ENCODE measurements around the gene PTDSS2. TPM values are rescaled to one million over a fixed set of nuclear protein-coding genes. Genes with fewer than 3 reads are reported as not detected.

PTDSS2 gene
- total and polyA plus RNA-seq, 10 of the 15 experiments (the other 5 are each of a cell fraction or from before 2014, with no cell fraction given): 0.39 to 21.1 (median 10.8) TPM

DNA sequence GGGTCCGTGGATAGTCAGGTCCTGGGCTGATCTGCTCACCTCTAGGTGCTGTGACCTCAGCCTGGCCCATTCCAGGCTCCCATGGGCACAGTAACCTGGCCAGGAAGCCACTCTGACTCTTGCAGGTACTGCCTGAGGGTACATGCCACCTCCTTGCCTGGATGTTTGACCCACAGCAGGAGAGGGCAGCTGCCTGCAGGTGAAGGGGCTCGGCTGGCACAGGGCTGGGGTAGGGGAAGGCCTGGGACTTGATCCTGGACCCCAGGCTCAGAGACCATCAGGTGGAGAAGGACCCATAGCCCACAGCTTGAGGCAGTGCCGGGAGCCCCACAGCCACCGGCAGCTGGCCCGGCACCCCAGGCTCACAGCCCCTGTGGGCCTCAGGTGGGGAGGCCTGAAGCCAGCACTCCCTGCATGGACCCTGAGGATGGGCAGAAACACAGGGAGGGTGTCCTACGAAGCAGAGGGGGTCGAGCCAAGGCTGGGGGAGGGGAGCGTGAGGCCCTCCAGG is 89.9 kb downstream of the PTDSS2 start:
- ChIA-PET RAD21 (ENCODE audit: unreplicated experiment) (no interaction called here), CTCF (no interaction called here), POLR2A (no interaction called here), SMC1A (ENCODE audit: uncharacterized antibody, unreplicated experiment) (no interaction called here)
- no peak for TF ChIP-seq ZBTB33 (IDR thresholded peaks at IDR 0.05)
- TF ChIP-seq ZSCAN29 (IDR thresholded peaks at IDR 0.05): no peak
- TF ChIP-seq SREBF1 (IDR thresholded peaks at IDR 0.05; ENCODE audit: low read length): no peak
- TF ChIP-seq, protein P1, sequence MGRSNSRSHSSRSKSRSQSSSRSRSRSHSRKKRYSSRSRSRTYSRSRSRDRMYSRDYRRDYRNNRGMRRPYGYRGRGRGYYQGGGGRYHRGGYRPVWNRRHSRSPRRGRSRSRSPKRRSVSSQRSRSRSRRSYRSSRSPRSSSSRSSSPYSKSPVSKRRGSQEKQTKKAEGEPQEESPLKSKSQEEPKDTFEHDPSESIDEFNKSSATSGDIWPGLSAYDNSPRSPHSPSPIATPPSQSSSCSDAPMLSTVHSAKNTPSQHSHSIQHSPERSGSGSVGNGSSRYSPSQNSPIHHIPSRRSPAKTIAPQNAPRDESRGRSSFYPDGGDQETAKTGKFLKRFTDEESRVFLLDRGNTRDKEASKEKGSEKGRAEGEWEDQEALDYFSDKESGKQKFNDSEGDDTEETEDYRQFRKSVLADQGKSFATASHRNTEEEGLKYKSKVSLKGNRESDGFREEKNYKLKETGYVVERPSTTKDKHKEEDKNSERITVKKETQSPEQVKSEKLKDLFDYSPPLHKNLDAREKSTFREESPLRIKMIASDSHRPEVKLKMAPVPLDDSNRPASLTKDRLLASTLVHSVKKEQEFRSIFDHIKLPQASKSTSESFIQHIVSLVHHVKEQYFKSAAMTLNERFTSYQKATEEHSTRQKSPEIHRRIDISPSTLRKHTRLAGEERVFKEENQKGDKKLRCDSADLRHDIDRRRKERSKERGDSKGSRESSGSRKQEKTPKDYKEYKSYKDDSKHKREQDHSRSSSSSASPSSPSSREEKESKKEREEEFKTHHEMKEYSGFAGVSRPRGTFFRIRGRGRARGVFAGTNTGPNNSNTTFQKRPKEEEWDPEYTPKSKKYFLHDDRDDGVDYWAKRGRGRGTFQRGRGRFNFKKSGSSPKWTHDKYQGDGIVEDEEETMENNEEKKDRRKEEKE (IDR thresholded peaks at IDR 0.05): no peak
- H3K27ac ChIP-seq (ENCODE audit: control insufficient read depth, insufficient read depth): no peak overlapping the region
- no peaks in the 10 kb centered on the region for H3K27me3 ChIP-seq (replicated peaks in 1 of 2; ENCODE audit: control insufficient read depth in 2 of 2, insufficient read depth in 2 of 2, low read length in 1 of 2)
- no peak for FAIRE-seq
- BruUV-seq (replicated peaks): no TSS peak
- H3K4me3 ChIP-seq: no peak overlapping the region
- WGBS (ENCODE audit: insufficient coverage, insufficient replicate concordance, low lambda C conversion rate, missing lambda C conversion rate): 56% methylated on average over 8 of the region's 8 CpGs
- no peaks in the 10 kb centered on the region for H3K79me2 ChIP-seq (ENCODE audit: control insufficient read depth, insufficient read depth, low read length)
- peaks cover 4% of the 10 kb centered on the region; the same call in 1 of the 2 replicates for H4K20me1 ChIP-seq (ENCODE audit: control insufficient read depth, insufficient read depth)
- H3K9ac ChIP-seq (ENCODE audit: control insufficient read depth, insufficient read depth, low read length): no peak overlapping the region
- no peak for DNase-seq (ENCODE audit: low read depth, low spot score)
- in situ Hi-C loops (cut with MboI): no loop called here
- H3K9me3 ChIP-seq (replicated peaks; ENCODE audit: control insufficient read depth, insufficient read depth, low read length): no peaks in the 10 kb centered on the region
- ATAC-seq: no peak
- H3K36me3 ChIP-seq (ENCODE audit: control insufficient read depth in 2 of 2, insufficient read depth in 2 of 2, low read length in 1 of 2): no peaks in the 10 kb centered on the region
- H3K4me2 ChIP-seq (ENCODE audit: control insufficient read depth, insufficient read depth): no peak overlapping the region
- H3K4me1 ChIP-seq (ENCODE audit: control insufficient read depth, insufficient read depth, low read length): peaks cover 20% of the 10 kb centered on the region
- H2AFZ ChIP-seq (ENCODE audit: control insufficient read depth, low read depth, low read length): no peak overlapping the region
- intact Hi-C loops (cut with micrococcal nuclease; ENCODE audit: unreplicated experiment): no loop called here

Small RNAs within 50 kb of the gene (small RNA-seq; reads per million reads assigned to genes)
- gene RN7SL838P: not detected

Other genes with a start within 250 kb of the PTDSS2 start
Only the 7 nearest of the 26 such genes appear.
- 0.06 and 1.4 TPM in 2 replicates for gene B4GALNT4, start 80.8 kb upstream of the PTDSS2 start, total RNA-seq (2014; rRNA removed)
- 0.18 TPM in 1 of 2 replicates, not detected in the other for gene B4GALNT4, start 80.8 kb upstream of the PTDSS2 start, total RNA-seq (2014; rRNA removed; fragmentation: Illumina TruSeq; extraction: Trizol)
- 0.29 and 0.74 TPM in 2 replicates for gene B4GALNT4, start 80.8 kb upstream of the PTDSS2 start, total RNA-seq (2021)
- gene B4GALNT4, start 80.8 kb upstream of the PTDSS2 start, polyA plus RNA-seq (2011; rRNA removed): not detected in 2 replicates
- 0.04 TPM in 1 of 2 replicates, not detected in the other for gene B4GALNT4, start 80.8 kb upstream of the PTDSS2 start, polyA plus RNA-seq (2014; fragmentation: Illumina TruSeq; extraction: Trizol)
- gene B4GALNT4, start 80.8 kb upstream of the PTDSS2 start, polyA plus RNA-seq (2014; fragmentation: Nextera tagmentation; extraction: Ambion mirVana): not detected
- 0.16 and 0.82 TPM in 2 replicates for gene B4GALNT4, start 80.8 kb upstream of the PTDSS2 start, polyA plus RNA-seq (2014; rRNA removed)
- gene B4GALNT4, start 80.8 kb upstream of the PTDSS2 start, polyA plus RNA-seq (2016; fragmentation: Nextera tagmentation; extraction: Ambion mirVana): not detected
- not detected in 2 replicates for gene PKP3, start 56.1 kb upstream of the PTDSS2 start, total RNA-seq (2014; rRNA removed)
- not detected in 2 replicates for gene PKP3, start 56.1 kb upstream of the PTDSS2 start, total RNA-seq (2014; rRNA removed; fragmentation: Illumina TruSeq; extraction: Trizol)
- 0.37 and 0.90 TPM in 2 replicates for gene PKP3, start 56.1 kb upstream of the PTDSS2 start, total RNA-seq (2021)
- gene PKP3, start 56.1 kb upstream of the PTDSS2 start, polyA plus RNA-seq (2011; rRNA removed): not detected in 2 replicates
- not detected in 2 replicates for gene PKP3, start 56.1 kb upstream of the PTDSS2 start, polyA plus RNA-seq (2014; fragmentation: Illumina TruSeq; extraction: Trizol)
- not detected for gene PKP3, start 56.1 kb upstream of the PTDSS2 start, polyA plus RNA-seq (2014; fragmentation: Nextera tagmentation; extraction: Ambion mirVana)
- gene PKP3, start 56.1 kb upstream of the PTDSS2 start, polyA plus RNA-seq (2014; rRNA removed): 0.23 and 0.45 TPM in 2 replicates
- not detected for gene PKP3, start 56.1 kb upstream of the PTDSS2 start, polyA plus RNA-seq (2016; fragmentation: Nextera tagmentation; extraction: Ambion mirVana)
- gene SIGIRR, start 35.3 kb upstream of the PTDSS2 start, total RNA-seq (2014; rRNA removed): 5.2 and 6.5 TPM in 2 replicates
- gene SIGIRR, start 35.3 kb upstream of the PTDSS2 start, total RNA-seq (2014; rRNA removed; fragmentation: Illumina TruSeq; extraction: Trizol): 1.9 and 3.8 TPM in 2 replicates
- 10.1 and 10.9 TPM in 2 replicates for gene SIGIRR, start 35.3 kb upstream of the PTDSS2 start, total RNA-seq (2021)
- 2.2 and 5.1 TPM in 2 replicates for gene SIGIRR, start 35.3 kb upstream of the PTDSS2 start, polyA plus RNA-seq (2011; rRNA removed)
- gene SIGIRR, start 35.3 kb upstream of the PTDSS2 start, polyA plus RNA-seq (2014; fragmentation: Illumina TruSeq; extraction: Trizol): 0.82 and 1.7 TPM in 2 replicates
- 1 to 10 TPM in 1 of 2 experiments, under 1 TPM in 1; 0.18 to 1.2 TPM for gene SIGIRR, start 35.3 kb upstream of the PTDSS2 start, polyA plus RNA-seq (2014; fragmentation: Nextera tagmentation; extraction: Ambion mirVana)
- gene SIGIRR, start 35.3 kb upstream of the PTDSS2 start, polyA plus RNA-seq (2014; rRNA removed): 10.5 and 10.8 TPM in 2 replicates
- 1 to 10 TPM; 5.2 to 7.2 TPM for gene SIGIRR, start 35.3 kb upstream of the PTDSS2 start, polyA plus RNA-seq (2016; fragmentation: Nextera tagmentation; extraction: Ambion mirVana)
- gene ANO9, start 8.3 kb upstream of the PTDSS2 start, total RNA-seq (2014; rRNA removed): 16.3 and 19.8 TPM in 2 replicates
- gene ANO9, start 8.3 kb upstream of the PTDSS2 start, total RNA-seq (2014; rRNA removed; fragmentation: Illumina TruSeq; extraction: Trizol): 7.6 and 9.4 TPM in 2 replicates
- gene ANO9, start 8.3 kb upstream of the PTDSS2 start, total RNA-seq (2021): 37.0 and 42.3 TPM in 2 replicates
- gene ANO9, start 8.3 kb upstream of the PTDSS2 start, polyA plus RNA-seq (2011; rRNA removed): 12.7 and 21.8 TPM in 2 replicates
- gene ANO9, start 8.3 kb upstream of the PTDSS2 start, polyA plus RNA-seq (2014; fragmentation: Illumina TruSeq; extraction: Trizol): 3.0 and 9.5 TPM in 2 replicates
- gene ANO9, start 8.3 kb upstream of the PTDSS2 start, polyA plus RNA-seq (2014; fragmentation: Nextera tagmentation; extraction: Ambion mirVana): 1 to 10 TPM in 1 of 2 experiments, under 1 TPM in 1; 0.21 to 1.6 TPM
- 42.1 and 51.0 TPM in 2 replicates for gene ANO9, start 8.3 kb upstream of the PTDSS2 start, polyA plus RNA-seq (2014; rRNA removed)
- gene ANO9, start 8.3 kb upstream of the PTDSS2 start, polyA plus RNA-seq (2016; fragmentation: Nextera tagmentation; extraction: Ambion mirVana): 10 to 100 TPM; 11.0 to 13.0 TPM
- gene RNH1, start 57.0 kb downstream of the PTDSS2 start, total RNA-seq (2014; rRNA removed): 119 and 139 TPM in 2 replicates
- 32.2 and 36.7 TPM in 2 replicates for gene RNH1, start 57.0 kb downstream of the PTDSS2 start, total RNA-seq (2014; rRNA removed; fragmentation: Illumina TruSeq; extraction: Trizol)
- 125 and 133 TPM in 2 replicates for gene RNH1, start 57.0 kb downstream of the PTDSS2 start, total RNA-seq (2021)
- 17.8 and 40.4 TPM in 2 replicates for gene RNH1, start 57.0 kb downstream of the PTDSS2 start, polyA plus RNA-seq (2011; rRNA removed)
- gene RNH1, start 57.0 kb downstream of the PTDSS2 start, polyA plus RNA-seq (2014; fragmentation: Illumina TruSeq; extraction: Trizol): 7.2 and 25.0 TPM in 2 replicates
- gene RNH1, start 57.0 kb downstream of the PTDSS2 start, polyA plus RNA-seq (2014; fragmentation: Nextera tagmentation; extraction: Ambion mirVana): 1 to 10 TPM; 2.3 to 7.2 TPM
- 104 and 132 TPM in 2 replicates for gene RNH1, start 57.0 kb downstream of the PTDSS2 start, polyA plus RNA-seq (2014; rRNA removed)
- gene RNH1, start 57.0 kb downstream of the PTDSS2 start, polyA plus RNA-seq (2016; fragmentation: Nextera tagmentation; extraction: Ambion mirVana): 100 to 1,000 TPM; 156 to 162 TPM
- gene HRAS, start 85.3 kb downstream of the PTDSS2 start, total RNA-seq (2014; rRNA removed): 43.5 and 47.6 TPM in 2 replicates
- 25.3 and 31.6 TPM in 2 replicates for gene HRAS, start 85.3 kb downstream of the PTDSS2 start, total RNA-seq (2014; rRNA removed; fragmentation: Illumina TruSeq; extraction: Trizol)
- gene HRAS, start 85.3 kb downstream of the PTDSS2 start, total RNA-seq (2021): 58.0 and 70.7 TPM in 2 replicates
- gene HRAS, start 85.3 kb downstream of the PTDSS2 start, polyA plus RNA-seq (2011; rRNA removed): 14.3 and 31.9 TPM in 2 replicates
- 2.2 and 18.1 TPM in 2 replicates for gene HRAS, start 85.3 kb downstream of the PTDSS2 start, polyA plus RNA-seq (2014; fragmentation: Illumina TruSeq; extraction: Trizol)
- gene HRAS, start 85.3 kb downstream of the PTDSS2 start, polyA plus RNA-seq (2014; fragmentation: Nextera tagmentation; extraction: Ambion mirVana): 10 to 100 TPM in 1 of 2 experiments, 1 to 10 TPM in 1; 2.8 to 12.7 TPM
- 52.7 and 56.9 TPM in 2 replicates for gene HRAS, start 85.3 kb downstream of the PTDSS2 start, polyA plus RNA-seq (2014; rRNA removed)
- gene HRAS, start 85.3 kb downstream of the PTDSS2 start, polyA plus RNA-seq (2016; fragmentation: Nextera tagmentation; extraction: Ambion mirVana): 10 to 100 TPM; 23.4 to 72.4 TPM
- gene LRRC56, start 87.2 kb downstream of the PTDSS2 start, total RNA-seq (2014; rRNA removed): 0.60 and 0.79 TPM in 2 replicates
- gene LRRC56, start 87.2 kb downstream of the PTDSS2 start, total RNA-seq (2014; rRNA removed; fragmentation: Illumina TruSeq; extraction: Trizol): 0.41 and 0.45 TPM in 2 replicates
- gene LRRC56, start 87.2 kb downstream of the PTDSS2 start, total RNA-seq (2021): 1.7 and 1.9 TPM in 2 replicates
- gene LRRC56, start 87.2 kb downstream of the PTDSS2 start, polyA plus RNA-seq (2011; rRNA removed): 0.37 and 0.75 TPM in 2 replicates
- gene LRRC56, start 87.2 kb downstream of the PTDSS2 start, polyA plus RNA-seq (2014; fragmentation: Illumina TruSeq; extraction: Trizol): 0.19 TPM in 1 of 2 replicates, not detected in the other
- gene LRRC56, start 87.2 kb downstream of the PTDSS2 start, polyA plus RNA-seq (2014; fragmentation: Nextera tagmentation; extraction: Ambion mirVana): under 1 TPM in 1 of 2 experiments, not detected in 1; 0.02 TPM
- 1.6 and 1.9 TPM in 2 replicates for gene LRRC56, start 87.2 kb downstream of the PTDSS2 start, polyA plus RNA-seq (2014; rRNA removed)
- 1 to 10 TPM in 1 of 2 experiments, under 1 TPM in 1; 0.62 to 1.0 TPM for gene LRRC56, start 87.2 kb downstream of the PTDSS2 start, polyA plus RNA-seq (2016; fragmentation: Nextera tagmentation; extraction: Ambion mirVana)

Measured in GM12878 (cell line).